Breast epithelium (tissue), 4 donors: Measurements from ENCODE around the gene ACACB. TPM values are rescaled to one million over a fixed set of nuclear protein-coding genes. Genes with fewer than 3 reads are reported as not detected.

Experiments used
- DNase-seq, 2 donors: peaks; one replicate each; pipeline ENCODE4 v3.0.0-alpha.2; 2019; ENCODE audit warnings: low spot score in 2 of 2
- H3K27ac ChIP-seq, 2 donors: fragments of 200-600 bp; sonication (generic) in 1 of 2; one replicate each; pipeline ENCODE4 v1.5.1; 2016 to 2019; ENCODE audit warnings: mild to moderate bottlenecking in 1 of 2
- H3K27me3 ChIP-seq, 2 donors: fragments of 200-600 bp; sonication (generic) in 1 of 2; one replicate each; pipeline versions ENCODE4 v1.5.1 to v1.6.0; 2017 to 2019; ENCODE audit warnings: control low read depth in 1 of 2, mild to moderate bottlenecking in 1 of 2
- H3K36me3 ChIP-seq: fragments of 200-600 bp; one replicate; pipeline ENCODE4 v1.5.1; 2019
- H3K4me1 ChIP-seq, 2 donors: fragments of 200-600 bp; sonication (generic); one replicate each; pipeline ENCODE4 v1.5.1; 2016 to 2019; ENCODE audit warnings: control low read depth in 1 of 2
- H3K4me3 ChIP-seq, 3 donors: fragments of 200-600 bp; sonication (generic); 1 replicate in 2 of 3; 2 replicates in 1 of 3; pipeline ENCODE4 v1.5.1; 2016 to 2019; ENCODE audit warnings: mild to moderate bottlenecking in 3 of 3, moderate library complexity in 2 of 3
- H3K9me3 ChIP-seq, 2 donors: fragments of 200-600 bp; sonication (generic) in 1 of 2; one replicate each; pipeline ENCODE4 v1.5.1; 2016 to 2019; ENCODE audit warnings: control low read depth in 1 of 2
- CTCF ChIP-seq, 3 donors: fragments of 450-650 bp; IDR thresholded peaks; one replicate each; pipeline ENCODE4 v1.5.1; 2016 to 2017; ENCODE audit warnings: antibody characterized with exemption in 3 of 3, mild to moderate bottlenecking in 3 of 3, moderate library complexity in 3 of 3
- POLR2A ChIP-seq: fragments of 450-650 bp; IDR thresholded peaks from one replicate; pipeline ENCODE4 v1.6.1; 2016; ENCODE audit warnings: antibody characterized with exemption, mild to moderate bottlenecking, moderate library complexity
- POLR2AphosphoS5 ChIP-seq, 3 donors: sonication (generic); formaldehyde crosslinking; IDR thresholded peaks; one replicate each; pipeline ENCODE4 v1.6.1; 2017; ENCODE audit warnings: antibody characterized with exemption in 3 of 3
- intact Hi-C: fragments of 100-400 bp; cut with DNase I; formaldehyde crosslinking; loops from one replicate; pipeline ENCODE4 v1.15.1; 2023; ENCODE audit warnings: low total_unique reads
- total RNA-seq, 3 donors: library from RNA; depleted of rRNA; stranded (reverse); fragments of >200 nt; gene quantifications; one replicate each; pipeline ENCODE4 v1.1.0, GENCODE V29; 2016

ACACB gene
- total RNA-seq, 3 donors from 2014 or later, result 223 to 957 (median 301) TPM

- TF ChIP-seq POLR2AphosphoS5 (IDR thresholded peaks at IDR 0.05), result no peak
- no peak for TF ChIP-seq CTCF (IDR thresholded peaks at IDR 0.05)
- no peak for TF ChIP-seq POLR2A
- no peaks in the 10 kb centered on the region for H3K4me1 ChIP-seq
- DNase-seq, result no peak
- intact Hi-C loops, result no loop called here
- H3K27me3 ChIP-seq, result no peaks in the 10 kb centered on the region
- peaks cover 14% of the 10 kb centered on the region for H3K36me3 ChIP-seq
- H3K4me3 ChIP-seq, result no peak overlapping the region
- H3K27ac ChIP-seq, result no peak overlapping the region
- peaks cover 3 to 17% of the 10 kb centered on the region in 2 donors for H3K9me3 ChIP-seq
These were observed 149.9 kb downstream of the ACACB start for GRCh38 chr12:109266106-109266879.

GRCh38 chr12:109267361-109267760, 151.0 kb downstream of the ACACB start:
- H3K36me3 ChIP-seq, result peaks cover 14% of the 10 kb centered on the region

GRCh38 chr12:109268896-109269295, 152.5 kb downstream of the ACACB start:
- TF ChIP-seq CTCF (IDR thresholded peaks at IDR 0.05) (no peak), POLR2AphosphoS5 (IDR thresholded peaks at IDR 0.05) (no peak), POLR2A (no peak)
- H3K36me3 ChIP-seq, result peaks cover 14% of the 10 kb centered on the region

More at GRCh38 chr12:109267361-109267760, 151.0 kb downstream of the ACACB start:
- Histone ChIP-seq H3K4me1 (no peaks in the 10 kb centered on the region), H3K27me3 (no peaks in the 10 kb centered on the region), H3K27ac (no peak overlapping the region), H3K9me3 (peaks cover 3 to 17% of the 10 kb centered on the region in 2 donors), H3K4me3 (no peak overlapping the region)
- TF ChIP-seq CTCF (IDR thresholded peaks at IDR 0.05) (no peak), POLR2AphosphoS5 (IDR thresholded peaks at IDR 0.05) (no peak), POLR2A (no peak)
- intact Hi-C loops, result no loop called here
- DNase-seq, result no peak

GRCh38 chr12:109269428-109269827, 153.0 kb downstream of the ACACB start:
- H3K36me3 ChIP-seq, result peaks cover 14% of the 10 kb centered on the region
- intact Hi-C loops, result no loop called here
- DNase-seq, result no peak
- no peak for TF ChIP-seq POLR2A
- no peak for TF ChIP-seq POLR2AphosphoS5 (IDR thresholded peaks at IDR 0.05)
- TF ChIP-seq CTCF (IDR thresholded peaks at IDR 0.05), result no peak
- no peak overlapping the region for H3K4me3 ChIP-seq
- H3K9me3 ChIP-seq, result peaks cover 3 to 11% of the 10 kb centered on the region in 2 donors
- H3K4me1 ChIP-seq, result no peaks in the 10 kb centered on the region
- no peak overlapping the region for H3K27ac ChIP-seq
- no peaks in the 10 kb centered on the region for H3K27me3 ChIP-seq

More at GRCh38 chr12:109268896-109269295, 152.5 kb downstream of the ACACB start:
- Histone ChIP-seq H3K4me3 (no peak overlapping the region), H3K9me3 (peaks cover 3 to 11% of the 10 kb centered on the region in 2 donors), H3K27ac (no peak overlapping the region), H3K27me3 (no peaks in the 10 kb centered on the region), H3K4me1 (no peaks in the 10 kb centered on the region)
- intact Hi-C loops, result no loop called here
- no peak for DNase-seq

GRCh38 chr12:109270494-109270893, 154.1 kb downstream of the ACACB start:
- Histone ChIP-seq H3K4me1 (no peaks in the 10 kb centered on the region), H3K27ac (no peak overlapping the region), H3K9me3 (peaks cover 3 to 11% of the 10 kb centered on the region in 2 donors), H3K27me3 (no peaks in the 10 kb centered on the region), H3K36me3 (peaks cover 8% of the 10 kb centered on the region), H3K4me3 (no peak overlapping the region)
- intact Hi-C loops, result no loop called here
- TF ChIP-seq POLR2AphosphoS5 (IDR thresholded peaks at IDR 0.05) (no peak), CTCF (IDR thresholded peaks at IDR 0.05) (no peak), POLR2A (no peak)
- no peak for DNase-seq
